ENCODE data around the gene SAT1.
A peak's percentile ranks its signal among the peaks of the same experiment; 100 is the strongest.
"Not testable (repeated sequence)": the region's sequence is repeated elsewhere in the genome, so short reads cannot be mapped to it uniquely, and the experiment has no call there.

The SAT1 gene

GRCh38 chrX:23782863-23783588, at the start of gene SAT1:
TSS of gene SAT1 (plus strand) at chrX:23783173. CDS start at chrX:23783352, 179 bp downstream.
- peak; percentile 84 to 91 (median 84) for DNase-seq (ENCODE audit: low read depth in 3 of 3)

DNA sequence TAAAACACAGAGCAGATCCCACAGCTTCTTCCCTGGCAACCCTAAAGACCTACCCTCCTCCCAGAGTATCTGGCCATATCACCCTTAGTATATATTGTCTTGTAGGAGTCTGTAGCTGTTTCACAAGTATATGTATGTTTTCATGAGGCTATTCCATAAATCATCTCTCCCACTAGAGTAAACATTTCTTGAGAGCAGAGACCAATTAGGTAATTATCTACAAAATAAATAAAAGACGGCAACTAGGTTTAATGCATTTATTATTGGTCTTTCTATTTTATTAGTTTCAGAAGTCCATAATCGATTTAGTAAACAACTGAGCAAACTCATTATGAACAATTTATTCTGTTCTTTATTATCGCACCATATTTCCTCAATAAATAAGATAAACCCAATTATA, 46.9 kb upstream of the SAT1 start:
- no peak for DNase-seq (ENCODE audit: low read depth in 3 of 3)

- DNase-seq (ENCODE audit: low read depth in 3 of 3), result no peak
Measured at GRCh38 chrX:23737413-23737812, 45.6 kb upstream of the SAT1 start.

- no peak for DNase-seq (ENCODE audit: low read depth in 3 of 3)
Measured at GRCh38 chrX:23742174-23742696, 40.7 kb upstream of the SAT1 start.

- peak; percentile 35 to 73 (median 37) for DNase-seq (ENCODE audit: low read depth in 3 of 3)
Measured at GRCh38 chrX:23742697-23743622, 40.0 kb upstream of the SAT1 start, which contains the start of gene ACOT9. TSS of gene ACOT9 (minus strand) at chrX:23743276. CDS start at chrX:23743144, 132 bp downstream.

GRCh38 chrX:23743623-23743971, 39.4 kb upstream of the SAT1 start:
- DNase-seq (ENCODE audit: low read depth in 3 of 3), result not testable (repeated sequence)

DNA sequence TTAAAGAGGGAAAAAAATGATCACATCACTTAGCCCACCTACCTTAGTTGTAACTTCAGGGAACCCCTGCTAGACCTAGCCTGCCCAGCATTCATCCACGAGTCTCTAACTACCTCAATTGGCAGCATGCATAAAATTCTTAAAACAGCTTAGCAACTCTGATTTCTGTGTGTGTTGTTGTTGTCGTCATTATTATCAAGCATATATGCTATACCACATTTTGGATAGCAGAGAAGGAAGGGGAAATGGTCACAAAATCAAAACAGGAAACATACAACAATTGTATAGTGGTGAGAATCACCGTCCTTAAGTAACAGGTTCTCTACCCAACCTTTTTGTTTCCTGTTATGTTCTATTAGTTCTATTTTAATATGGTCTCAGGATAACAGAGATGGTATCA, 37.2 kb upstream of the SAT1 start:
- DNase-seq (ENCODE audit: low read depth in 3 of 3), result no peak

- no peak for DNase-seq (ENCODE audit: low read depth in 3 of 3)
Measured at GRCh38 chrX:23749129-23749528, 33.8 kb upstream of the SAT1 start.

DNA sequence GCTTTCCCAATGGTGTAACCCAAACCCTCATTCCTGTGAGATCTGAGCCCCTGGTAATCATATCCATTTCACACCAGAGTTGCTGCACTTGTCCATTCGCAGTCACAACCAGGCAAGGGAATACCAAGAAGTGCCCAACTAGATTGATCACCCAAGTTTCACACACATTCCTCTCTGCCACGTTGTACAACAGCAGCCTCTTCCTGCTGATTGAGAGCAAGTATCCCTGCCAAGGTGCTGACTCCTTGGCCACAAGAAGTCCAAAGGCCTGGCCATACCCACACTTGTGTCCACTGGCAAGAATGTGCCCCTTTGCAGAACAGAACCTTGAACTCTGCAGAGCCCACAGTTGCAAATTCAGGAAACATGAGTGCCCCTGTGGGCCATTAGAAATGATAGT, 33.4 kb upstream of the SAT1 start:
- DNase-seq (ENCODE audit: low read depth in 3 of 3), result no peak

DNA sequence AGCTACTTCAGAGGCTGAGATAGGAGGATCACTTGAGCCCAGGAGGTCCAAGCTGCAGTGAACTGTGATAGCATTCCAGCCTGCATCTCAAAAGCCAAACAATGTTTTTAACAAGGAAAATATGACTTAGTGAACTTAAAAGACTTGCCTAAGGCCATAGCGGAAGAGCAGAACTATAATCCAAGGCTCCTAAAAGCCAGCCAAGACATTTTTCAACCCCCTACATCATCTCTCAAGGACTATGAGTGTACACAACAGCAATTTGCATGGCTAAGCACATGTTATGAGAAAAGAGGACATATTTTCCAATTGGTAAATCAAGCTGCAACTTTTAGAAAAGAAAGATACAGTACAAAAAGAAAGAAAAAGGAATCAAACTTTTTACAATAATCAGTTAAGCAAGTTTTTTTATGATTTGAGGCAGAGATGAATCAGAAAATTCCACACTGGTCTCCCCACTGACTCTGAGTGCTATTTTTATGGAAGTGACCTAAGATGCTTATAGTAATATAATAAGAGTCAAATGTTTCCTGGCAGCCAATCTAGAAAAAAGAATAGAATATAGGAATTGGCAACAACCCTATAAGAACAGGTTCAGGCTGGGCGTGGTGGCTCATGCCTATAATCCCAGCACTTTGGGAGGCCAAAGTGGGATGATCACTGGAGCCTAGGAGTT, 30.1 kb upstream of the SAT1 start:
- no peak for DNase-seq (ENCODE audit: low read depth in 3 of 3)

- no peak for DNase-seq (ENCODE audit: low read depth in 3 of 3)
Measured at GRCh38 chrX:23754664-23755063, 28.3 kb upstream of the SAT1 start.

- DNase-seq (ENCODE audit: low read depth in 3 of 3), result peak in 2 of 3 experiments; percentile 29 to 34
Measured at GRCh38 chrX:23756165-23756564, 26.8 kb upstream of the SAT1 start.

GRCh38 chrX:23759821-23760220, 23.2 kb upstream of the SAT1 start:
- DNase-seq (ENCODE audit: low read depth in 3 of 3), result no peak

- no peak for DNase-seq (ENCODE audit: low read depth in 3 of 3)
Measured at GRCh38 chrX:23764188-23764984, 18.6 kb upstream of the SAT1 start.

DNA sequence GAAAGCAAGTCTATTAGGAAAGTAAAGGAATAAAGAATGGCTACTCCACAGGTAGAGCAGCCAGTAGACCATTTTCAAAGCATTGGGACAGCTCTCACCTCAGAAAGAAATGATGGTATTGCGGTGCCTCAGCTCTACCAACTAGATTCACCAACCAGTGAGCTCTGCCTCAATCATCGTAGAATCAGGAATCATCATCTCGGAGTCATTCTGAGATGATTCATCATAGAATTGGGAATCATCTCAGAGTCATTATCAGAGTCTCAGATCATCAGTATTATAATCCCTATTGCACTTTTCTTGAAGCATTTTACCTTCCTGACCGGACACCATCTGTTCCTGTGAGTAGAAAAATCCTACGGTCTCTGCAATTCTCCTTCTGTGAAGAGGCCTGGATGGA, 17.5 kb upstream of the SAT1 start:
- DNase-seq (ENCODE audit: low read depth in 3 of 3), result no peak

DNA sequence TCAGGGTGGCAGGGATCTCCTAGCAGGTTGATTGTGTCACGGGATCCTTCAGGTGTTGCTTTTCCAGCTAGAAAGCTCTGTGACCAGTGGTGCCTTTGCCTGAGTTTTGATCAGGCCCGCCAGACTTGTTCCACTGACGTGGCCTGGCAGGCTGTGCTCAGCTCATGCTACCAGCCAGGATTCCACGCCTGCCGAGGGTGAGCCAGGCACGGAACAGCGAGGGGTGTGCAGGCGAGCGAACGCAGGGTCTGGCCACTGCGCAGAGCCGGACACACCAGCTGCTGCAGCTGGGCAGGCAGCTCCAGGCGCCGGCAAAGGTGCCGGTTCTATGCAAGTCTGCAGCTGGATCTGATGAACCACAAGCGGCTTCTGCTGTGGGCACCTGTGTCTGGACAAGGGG, 17.1 kb upstream of the SAT1 start:
- DNase-seq (ENCODE audit: low read depth in 3 of 3), result no peak

DNA sequence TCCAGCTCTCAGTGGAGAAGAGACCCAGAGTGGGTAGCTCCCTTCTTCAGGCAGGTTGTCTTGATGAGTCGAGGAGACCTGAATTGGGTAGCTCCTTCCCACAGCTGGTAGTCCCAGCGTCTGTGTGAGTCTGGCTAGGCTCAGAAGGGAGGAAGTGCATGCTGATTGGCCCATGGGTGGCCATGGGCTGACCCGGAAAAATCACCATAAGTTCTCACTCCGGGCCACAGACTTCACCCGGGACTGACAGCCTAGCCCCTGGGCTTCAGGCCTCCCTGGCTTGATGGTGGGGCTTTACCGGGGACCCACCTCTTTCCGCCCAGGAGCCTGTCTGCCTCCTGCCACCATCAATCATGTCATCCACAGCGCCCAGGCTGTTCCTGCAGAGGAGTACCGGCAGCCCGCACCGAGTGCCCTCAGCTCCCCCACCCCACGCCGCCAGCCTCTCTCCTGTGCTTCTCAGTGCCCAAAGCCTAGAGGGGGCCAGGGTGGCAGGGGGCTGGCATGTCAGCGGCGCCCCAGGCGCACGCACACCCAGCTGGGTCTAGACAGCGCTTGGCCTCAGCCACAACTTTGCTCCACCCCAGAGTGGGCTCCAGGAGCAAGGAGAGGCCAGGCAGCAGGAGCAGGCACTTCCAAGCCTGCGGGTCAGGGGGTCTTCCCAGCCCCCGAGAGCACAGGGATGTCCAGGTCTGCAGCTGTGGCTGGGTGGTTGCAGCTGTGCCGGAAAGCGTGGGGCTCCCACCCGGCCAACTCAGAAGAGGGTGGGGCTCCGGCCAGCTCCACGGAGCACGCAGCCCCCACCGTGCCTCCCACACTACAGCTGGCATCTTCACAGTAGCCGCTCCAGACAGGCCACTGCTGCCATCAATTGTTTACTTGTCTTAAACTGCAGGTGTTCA, 16.1 kb upstream of the SAT1 start:
- DNase-seq (ENCODE audit: low read depth in 3 of 3), result no peak

DNA sequence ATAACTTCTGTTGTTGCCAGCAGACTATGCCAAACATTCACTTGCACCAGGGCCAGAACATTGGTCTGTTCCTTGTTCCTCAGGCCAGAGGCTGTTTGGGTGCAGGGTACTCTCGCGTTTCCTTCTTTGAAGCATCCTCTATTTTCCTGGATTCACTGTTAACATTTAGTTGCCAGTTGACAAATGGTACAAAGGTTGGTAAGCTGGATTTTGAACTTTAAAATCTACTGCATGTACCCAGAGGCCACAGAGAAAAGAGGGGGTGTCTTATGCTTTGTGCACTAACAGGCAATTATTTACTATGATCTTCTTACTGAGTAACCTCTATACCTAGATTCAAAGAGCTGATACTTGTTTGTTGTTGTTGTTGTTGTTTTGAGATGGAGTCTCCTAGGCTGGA, 12.8 kb upstream of the SAT1 start:
- DNase-seq (ENCODE audit: low read depth in 3 of 3), result no peak

GRCh38 chrX:23771086-23771485, 11.9 kb upstream of the SAT1 start:
- DNase-seq (ENCODE audit: low read depth in 3 of 3), result not testable (repeated sequence)

DNA sequence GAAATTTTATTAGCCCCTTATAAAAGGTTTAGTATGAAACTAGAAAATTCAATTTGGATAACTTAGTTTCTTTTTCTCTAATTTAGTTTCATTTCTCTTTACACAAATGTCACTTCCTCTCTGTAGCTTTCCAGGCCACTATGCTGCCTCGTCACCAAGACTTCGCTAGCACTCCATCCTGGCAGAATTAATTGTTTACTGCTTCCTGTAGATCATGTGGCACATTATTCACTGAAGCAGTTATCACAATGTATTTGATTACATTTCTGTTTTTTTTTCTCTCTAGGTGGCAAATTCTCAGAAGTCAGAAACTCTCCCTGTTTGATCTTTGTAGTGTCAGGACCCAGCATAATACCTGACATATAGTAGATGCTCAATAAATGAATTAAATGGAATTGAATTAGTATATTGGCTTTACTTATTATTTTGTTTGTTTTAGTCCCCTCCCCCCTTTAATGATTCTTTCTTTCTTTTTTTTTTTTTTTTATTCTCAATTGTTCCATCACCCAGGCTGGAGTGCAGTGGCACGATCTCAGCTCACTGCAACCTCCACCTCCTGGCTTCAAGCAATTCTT, 9.3 kb upstream of the SAT1 start:
- no peak for DNase-seq (ENCODE audit: low read depth in 3 of 3)

Data from stimulated activated CD4-positive, alpha-beta T cell treated with anti-CD3 and anti-CD28 coated beads, TNF-alpha, amount 100 ng/mL, for 24 hours (primary cell).